NCI-H69 (cell line): ENCODE data around the gene C17orf50.

Experiments used
- DNase-seq: peaks from one replicate; lab custom pipeline; 2025; lab: John Stamatoyannopoulos, UW

C17orf50 gene

DNA sequence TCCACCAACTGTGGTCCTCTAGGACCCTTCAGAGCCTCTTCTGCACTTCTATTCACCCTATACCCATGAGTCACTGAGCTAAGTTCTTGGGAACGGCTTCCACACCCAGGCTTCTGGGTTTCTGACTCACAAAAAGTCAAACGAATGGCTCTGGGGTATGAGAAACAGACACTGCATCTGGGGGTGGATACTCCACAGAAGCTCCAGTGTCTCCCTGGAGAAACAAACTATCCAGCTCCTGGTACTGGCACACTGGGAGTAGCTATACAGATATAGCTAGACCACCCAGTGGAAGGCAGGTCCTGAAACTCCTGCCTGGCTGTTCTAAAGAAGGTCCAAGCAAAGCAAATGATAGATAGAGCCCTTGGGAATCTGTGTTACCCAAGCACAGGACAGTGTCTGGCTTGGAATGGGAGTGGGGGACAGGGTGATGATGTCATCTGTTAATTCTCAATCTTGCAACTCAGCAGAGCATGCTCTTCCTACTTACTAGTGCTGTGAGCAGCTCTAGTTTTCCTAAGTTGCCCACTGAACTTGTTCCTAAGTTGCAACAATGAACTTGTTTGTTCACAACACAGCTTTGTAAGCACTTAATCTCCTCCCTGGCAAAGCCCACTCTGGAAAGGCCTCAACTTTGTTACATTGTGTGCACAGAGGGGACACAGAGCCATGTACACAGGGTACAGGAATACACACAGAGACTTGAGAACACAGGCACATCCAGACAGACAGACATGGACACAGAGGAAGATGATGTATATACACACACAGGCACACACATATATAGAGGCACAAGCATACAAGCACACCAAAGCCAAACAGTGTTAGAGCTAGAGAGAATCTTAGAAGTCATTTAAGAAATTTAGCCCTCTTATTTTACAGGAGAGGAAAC, 28.0 kb downstream of the C17orf50 start:
- DNase-seq = no peak

DNA sequence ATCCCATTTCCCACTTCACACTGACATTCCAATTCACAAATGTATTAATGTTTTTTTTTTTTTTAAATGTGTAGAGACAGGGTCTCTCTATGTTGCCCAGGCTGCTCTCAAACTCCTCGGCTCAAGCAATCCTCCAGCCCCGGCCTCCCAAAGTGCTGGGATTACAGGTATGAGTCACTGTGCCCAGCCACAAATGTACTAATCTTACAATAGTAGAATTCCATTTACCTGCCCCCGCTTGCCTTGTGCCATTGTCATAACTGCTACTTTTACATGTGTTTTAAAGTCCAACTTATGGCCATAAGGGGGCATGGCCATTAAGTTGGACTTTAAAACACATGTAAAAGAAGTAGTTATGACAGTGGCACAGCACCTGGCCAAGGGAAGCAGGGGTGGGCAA, 30.2 kb downstream of the C17orf50 start:
- no peak for DNase-seq

DNA sequence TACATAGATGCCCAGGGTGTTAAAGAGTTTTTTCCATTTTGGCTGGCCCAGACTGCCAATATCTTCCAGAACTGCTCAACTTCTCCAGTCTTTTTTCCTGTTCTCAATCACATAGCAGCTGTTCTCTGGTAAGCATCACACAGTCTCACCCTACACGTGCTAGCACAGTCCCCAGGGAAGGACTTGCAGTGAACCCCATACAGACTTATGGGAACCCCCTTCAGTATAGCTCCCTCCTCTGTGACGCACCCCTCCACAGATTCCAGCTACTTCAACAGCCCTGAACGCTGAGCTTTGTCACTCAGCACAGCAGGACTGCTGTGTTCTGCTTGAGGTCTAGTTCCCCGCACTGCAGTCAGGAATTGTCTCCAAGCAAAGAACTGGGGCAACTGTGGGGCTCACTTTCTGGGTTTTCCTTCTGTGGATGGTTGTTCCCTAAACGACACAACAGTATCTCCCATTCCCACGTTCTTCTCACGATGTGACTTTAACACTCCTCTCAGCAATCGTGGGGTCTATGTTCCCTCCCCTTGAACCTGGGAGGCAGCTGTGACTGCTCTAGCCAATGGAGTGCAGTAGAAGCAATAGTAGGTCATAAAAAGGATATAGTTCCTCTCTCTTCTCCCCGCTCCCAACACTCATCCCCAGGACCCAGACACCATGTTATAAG, 31.1 kb downstream of the C17orf50 start:
- peak; percentile 15 for DNase-seq

DNA sequence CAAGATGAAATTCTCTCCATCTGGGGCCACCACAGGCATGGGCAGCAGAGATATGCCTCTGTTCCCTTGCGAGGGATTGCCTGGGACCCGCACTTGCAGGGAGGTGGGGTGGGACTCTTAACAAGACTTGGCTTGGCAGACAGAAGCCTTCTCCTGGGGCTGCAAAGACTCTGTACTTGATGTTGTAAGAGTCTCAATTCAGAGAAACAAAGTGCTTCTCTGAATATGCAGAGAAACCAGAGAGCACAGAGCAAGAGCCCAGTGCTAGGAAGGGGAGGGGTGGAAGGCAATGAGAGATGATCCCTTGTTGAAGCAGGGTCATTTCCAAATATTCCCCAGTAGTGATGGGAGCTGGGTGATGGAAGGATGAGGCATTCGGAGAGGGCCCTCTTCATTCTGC, 32.6 kb downstream of the C17orf50 start:
- DNase-seq = no peak

DNA sequence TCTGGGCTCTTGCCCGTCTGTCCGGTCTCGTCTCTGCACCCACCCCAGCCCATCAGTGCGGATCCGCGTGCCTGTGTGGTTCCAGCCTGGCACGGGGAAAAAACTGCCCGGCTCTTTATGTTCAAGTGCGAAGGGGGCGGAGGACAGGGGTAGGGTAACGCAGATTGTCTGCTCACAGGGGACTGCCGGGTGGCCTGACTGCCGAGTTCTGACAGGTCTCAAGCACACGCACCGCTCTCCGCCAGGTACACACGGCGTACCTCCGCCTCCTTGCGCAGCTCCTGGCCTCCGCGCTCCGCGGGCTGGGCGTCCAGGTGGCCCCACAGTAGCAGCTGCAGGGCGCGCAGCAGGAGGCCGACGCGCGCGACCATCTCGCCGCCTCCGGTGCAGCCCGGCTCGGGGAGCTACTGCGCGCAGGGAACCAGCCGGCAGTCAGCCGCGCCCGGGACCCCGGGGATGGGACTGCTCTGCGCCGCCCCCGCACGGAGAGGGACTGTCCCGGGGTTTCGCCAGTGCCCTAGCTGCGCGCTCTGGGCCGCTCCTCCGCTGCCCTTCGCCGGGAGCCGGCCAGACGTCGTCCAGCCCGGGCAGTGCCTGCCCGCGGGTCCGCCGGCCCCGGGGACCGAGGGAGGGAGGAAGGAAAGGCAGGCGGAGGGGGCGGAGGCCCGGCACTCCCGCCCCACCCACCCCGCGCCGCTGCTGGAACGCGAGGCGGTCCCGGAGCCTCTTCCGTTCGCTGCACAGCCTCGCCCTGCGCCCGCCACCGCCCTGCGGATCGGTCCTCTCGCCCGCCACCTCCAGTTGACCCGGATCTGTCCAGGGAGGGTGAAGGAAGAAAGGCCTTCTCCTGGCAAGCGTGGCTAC, 34.6 kb downstream of the C17orf50 start, which contains the start of gene MMP28:
MMP28 (minus strand) TSS at position 635 of the 864 bp plus-strand sequence; CDS start at position 371, 264 bp downstream.
- peak; percentile 81 for DNase-seq

DNA sequence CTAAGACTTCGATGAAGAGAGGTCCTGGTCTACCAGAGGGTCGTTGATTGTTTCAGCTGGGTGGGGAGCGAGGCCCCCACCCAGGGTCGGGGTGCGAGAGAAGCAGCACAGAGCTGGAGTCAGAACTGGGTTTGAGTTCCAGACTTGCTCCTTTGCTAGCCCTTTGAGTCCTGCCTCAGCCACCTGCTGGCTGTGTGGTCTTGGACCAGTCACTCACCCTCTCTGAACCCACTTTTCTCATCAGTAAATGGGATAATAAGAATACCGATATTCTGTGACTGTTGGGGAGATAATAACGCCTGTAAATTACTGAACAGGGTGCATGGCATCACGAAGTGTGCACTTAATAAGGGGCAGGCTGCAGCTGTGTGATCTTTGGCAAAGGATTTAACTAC, 35.2 kb downstream of the C17orf50 start:
- DNase-seq = peak; percentile 31

DNA sequence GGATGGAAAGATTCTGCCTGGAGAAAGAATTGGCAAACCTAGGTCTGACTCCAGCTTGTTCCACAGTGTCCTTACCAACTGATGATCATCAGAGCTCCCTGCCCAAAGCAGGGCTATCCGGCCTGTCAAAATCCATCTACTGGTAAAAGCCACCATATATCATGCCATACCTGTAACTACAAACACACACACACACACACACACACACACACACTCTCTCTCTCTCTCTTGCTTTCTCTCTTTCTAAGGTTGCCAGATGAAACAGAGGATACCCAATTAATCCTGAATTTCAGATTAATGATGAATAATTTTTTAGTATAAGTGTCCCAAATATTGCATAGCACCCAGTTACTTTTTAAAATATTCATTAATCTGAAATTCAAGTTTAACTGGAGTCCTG, 36.3 kb downstream of the C17orf50 start:
- DNase-seq = no peak

DNA sequence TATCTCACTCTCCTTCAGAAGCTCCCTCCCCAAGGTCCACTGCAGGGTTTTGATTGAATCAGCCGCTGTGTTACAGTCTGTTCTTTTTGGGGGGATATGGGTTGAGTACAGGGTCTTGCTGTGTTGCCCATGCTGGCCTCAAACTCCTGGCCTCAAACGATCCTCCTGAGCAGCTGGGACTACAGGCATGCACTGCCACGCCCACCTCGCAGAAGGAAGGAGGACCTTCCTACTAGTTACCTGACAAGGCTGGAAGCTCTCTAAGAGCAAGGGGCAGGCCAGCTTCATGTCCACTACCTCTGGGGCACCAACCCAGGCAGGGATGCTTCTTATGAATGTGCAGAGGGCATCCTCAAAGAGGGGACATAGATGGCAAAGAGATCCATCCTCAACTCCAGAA, 36.7 kb downstream of the C17orf50 start:
- peak; percentile 12 for DNase-seq

DNA sequence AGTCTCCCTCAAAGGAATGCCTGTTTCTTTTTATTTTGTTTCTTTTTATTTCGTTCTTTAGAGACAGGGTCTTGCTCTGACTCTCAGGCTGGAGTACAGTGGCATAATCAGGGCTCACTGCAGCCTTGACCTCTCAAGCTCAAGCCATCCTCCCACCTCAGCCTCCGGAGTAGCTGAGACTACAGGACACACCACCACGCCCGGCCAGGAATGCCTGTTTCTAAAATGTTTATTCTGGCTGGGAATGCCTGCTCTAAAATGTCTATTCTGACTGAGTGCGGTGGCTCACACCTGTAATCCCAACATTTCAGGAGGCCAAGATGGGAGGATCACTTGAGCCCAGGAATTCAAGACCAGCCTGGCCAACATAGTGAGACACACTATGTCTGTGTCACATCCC, 37.2 kb downstream of the C17orf50 start:
- DNase-seq = no peak

DNA sequence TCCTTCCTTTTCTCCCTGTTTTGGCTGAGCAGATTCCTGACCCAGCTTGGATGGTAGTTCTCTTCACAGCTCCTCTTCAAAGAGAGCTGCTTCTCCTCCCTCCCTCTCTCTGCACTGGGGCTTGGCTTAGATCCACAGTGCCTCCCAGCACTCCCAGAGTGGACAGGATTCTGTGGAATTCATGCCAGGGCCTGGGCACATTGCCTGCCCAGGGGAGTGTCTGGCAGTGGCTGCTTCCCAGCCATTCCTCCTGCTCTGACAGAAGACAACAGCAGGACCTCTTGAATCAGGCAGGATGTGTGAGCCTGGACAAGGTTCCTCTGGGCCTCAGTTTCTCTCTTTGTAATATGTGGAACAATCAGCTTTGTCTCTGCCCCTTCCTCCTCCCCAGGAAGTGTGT, 39.3 kb downstream of the C17orf50 start:
- DNase-seq = peak; percentile 46

DNA sequence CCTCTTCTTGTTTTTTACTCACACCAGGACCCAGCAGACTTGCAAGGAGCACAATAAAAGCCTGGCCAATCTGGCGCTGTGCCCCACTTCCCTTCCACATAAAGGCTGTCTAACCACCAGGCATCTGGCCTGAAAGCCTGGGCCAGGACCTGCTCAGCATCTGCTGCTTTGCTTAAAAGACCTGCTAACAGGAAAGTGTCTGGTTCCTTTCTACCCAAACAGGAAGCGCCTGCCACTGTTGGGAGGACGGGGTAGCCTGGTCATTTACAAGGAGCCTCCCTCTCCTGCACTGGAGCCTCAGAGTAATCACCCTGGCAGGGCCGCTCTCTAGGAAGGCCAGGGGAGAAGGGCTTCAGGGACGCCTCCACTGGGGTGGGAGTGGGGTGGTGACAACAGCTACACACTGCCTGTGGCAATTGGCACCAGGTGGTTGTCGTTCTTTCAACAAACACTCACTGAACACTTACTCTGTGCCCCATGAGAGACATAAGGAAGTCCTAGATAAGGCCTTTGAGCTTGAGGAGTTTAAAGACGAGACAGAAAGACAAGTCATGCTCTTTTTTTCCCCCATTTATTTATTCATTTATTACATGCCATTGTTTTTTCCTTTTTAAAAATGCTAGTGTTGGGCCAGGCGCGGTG, 41.0 kb downstream of the C17orf50 start:
- DNase-seq = peak; percentile 91

DNA sequence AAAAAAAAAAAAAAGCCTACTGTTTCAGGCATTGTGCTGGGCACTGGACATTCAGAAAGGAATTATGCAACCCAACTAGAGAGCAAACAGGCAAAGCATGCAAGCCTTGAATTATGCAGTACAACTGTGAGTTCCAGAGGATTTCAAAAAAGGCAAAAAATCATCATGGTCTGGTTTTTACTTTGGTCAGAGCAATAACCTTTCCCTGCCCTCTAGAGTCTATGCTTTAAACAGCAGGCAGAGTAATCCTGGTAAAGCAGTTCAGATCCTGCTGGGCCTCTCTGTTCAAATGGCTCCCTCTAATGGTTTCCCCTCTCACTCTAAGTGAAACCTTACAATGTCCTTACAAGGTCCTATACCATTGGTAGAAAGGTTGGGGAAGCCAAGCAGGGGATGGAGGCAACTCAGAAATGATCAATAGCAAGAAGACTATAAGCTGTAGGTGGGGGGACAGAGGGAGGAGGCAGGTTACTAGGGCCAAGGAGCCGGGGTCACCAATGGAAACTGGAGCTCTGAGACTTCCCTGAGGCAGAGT, 44.0 kb downstream of the C17orf50 start:
- peak; percentile 90 for DNase-seq

DNA sequence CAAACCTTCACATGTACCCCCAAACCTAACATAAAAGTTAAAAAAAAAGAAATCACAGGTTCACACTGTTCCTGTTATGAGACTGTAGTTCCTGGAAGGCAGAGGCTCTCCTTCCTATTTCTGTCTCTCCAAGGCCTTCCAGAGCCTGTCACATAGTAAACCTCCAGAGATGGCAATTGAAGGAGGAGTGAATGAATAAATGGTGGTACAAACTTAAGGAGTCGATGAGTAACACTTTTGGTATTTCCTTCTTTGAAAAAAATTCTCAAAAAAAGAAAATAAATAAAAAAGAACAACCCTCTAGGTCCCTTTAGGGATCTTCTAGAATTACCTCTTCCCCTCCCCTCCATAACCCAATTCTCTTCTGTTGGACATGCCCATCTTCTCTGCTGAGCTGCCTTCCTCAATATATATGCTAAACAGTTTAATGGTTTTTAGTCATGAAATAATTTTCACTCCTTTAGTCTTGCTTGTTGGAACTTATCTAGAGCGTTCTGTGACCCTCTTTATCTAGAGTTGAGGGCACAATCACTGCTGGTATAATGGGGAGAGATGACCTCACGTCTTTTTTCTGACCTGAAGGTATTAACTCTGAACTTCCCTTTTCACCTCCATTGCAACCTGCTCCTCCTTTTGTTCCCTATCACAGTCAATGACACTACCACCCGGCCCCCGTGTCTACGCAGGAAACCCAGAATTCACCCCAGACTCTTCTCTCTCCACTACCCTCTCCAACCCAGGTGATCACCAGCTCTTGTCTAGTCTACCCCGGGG, 46.9 kb downstream of the C17orf50 start:
- DNase-seq = no peak

DNA sequence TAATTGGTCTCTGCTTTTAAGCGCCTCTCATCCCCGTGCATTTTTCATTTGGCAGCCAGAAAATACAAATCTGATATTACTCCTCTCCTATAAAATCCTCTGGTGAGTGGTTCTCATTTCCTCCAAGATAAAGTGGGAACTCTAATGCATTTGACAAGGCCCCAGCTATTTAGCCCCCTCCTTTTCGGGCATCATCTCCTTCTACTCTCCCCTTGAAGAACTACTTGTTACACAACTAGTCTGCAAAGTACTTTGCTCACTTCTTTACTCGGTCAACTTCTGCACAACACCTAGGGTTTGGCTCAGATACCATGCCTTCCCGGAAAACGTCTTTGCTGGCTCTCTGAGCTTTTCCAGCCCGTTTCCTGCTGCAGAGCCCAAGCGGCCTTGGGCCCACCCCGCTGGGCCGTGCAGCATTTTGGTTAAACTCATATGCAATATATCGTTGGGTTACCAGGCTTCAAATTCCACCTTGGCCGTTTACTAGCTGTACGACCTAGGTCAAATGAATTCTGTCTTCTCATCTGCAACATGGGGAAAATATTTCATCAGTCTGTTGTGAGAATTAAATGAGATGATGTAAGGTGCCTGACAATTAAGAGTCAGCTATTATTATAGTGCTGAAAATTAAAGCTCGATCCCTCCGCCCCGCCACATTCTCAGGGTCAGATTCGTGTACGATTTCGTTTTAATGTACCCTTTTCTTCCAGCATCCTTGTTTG, 47.7 kb downstream of the C17orf50 start:
- DNase-seq = no peak

DNA sequence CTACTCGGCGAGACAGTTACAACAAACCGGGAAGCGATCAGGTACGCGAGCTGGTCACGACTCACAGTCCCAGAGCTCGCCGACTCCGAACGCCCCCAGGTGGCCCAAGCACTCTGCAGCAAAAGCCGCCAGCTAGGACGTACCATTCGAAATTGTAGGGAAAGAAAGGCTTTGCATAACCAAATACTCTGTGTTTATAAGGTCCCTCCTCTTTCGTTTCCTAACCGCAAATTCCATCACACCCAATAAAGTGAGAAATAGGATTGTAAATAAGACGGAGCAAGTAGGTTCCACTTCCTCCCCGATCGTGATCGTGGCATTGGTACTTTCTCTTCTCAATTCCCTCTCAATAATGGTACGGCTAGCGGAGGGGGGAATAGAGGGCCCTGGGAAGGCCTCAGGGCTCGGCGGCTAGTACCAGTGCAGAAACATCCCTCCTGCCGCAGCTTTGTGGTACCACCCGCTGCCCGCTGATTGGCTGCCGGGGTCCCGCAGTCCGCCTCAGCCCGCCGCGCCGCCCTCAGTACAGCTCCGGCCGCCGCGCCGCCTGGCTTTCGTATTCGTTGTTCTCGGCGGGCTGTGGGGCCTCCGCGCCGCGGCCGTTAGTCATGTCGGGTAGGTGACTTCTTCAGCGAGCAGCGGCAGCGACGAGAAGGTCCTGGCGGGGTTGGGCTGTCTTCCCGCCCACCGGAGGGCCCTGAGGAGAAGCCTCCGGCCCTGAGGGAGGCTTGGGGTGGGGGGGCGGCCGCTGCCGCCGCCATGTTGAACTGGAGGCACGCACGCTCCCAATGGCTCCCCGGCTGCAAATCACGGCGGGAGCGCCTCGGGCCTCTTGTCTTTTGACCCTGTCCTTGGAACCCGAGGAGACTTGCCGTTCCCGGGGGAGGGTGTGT, 48.5 kb downstream of the C17orf50 start, which contains the start of gene TAF15:
TAF15 (plus strand) TSS at position 523 of the 893 bp plus-strand sequence; CDS start at position 609, 86 bp downstream.
- DNase-seq = peak; percentile 100

DNA sequence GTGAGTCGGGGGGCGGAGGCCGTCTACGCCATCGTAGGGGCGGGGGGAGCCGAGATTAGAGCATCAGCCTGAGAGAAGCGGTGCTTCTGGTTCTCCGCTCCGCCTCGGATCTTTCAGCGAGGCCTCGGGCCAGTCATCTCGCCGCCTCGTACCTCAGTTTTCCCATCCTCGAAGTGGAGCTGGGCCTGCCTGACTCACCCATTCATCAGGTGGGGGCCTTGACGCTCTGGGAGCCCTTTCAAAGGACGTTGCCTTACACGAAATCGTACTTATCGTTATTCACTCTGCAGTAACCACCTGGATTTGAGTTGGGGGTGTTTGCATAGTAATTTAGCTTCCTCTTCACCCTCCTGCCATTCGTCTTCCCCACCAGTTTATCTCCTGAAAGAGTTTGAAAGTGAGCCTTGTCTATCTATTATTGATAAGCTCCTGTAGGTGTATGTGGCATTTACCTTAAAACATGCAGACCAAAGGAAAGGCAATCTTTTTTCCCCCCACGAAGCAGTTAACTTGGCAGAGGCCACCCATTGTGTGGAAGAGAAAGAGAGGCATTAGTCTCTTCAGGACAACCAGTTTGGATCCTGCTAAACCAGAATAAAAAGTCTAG, 49.3 kb downstream of the C17orf50 start:
- peak; percentile 27 for DNase-seq

DNA sequence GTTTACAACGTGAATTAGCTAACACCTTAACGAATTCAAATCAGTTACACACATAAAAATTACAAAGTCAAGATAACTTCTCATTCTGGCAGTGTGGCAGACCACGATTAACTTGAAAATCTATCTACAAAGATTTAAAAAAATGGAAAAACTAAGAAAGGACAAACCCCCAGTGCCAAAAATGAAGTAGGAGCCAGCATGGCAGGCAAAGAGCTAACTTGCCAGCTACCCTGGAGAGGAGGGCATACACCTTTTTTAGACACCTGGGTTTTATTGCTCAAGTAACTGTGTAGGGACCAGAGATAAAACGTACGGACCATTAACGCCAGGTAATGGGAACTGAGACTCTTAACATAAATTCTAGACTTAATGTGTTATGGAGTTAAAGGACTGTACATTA, 51.1 kb downstream of the C17orf50 start:
- DNase-seq = no peak

DNA sequence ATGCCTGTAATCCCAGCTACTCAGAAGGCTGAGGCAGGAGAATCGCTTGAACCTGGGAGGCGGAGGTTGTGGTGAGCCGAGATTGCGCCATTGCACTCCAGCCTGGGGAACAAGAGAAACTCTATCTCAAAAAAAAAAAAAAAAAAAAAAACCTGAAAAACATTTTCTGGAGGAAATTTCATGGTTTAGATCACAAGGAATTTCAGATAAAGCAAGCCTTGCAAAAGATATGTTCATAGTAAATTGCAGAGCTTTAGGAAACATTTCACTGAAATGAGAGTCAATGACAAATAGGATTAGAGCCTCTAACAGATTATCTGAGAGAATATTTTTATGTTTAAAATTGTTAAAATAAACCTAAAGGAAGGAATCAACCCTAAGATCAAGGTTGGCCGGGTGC, 51.8 kb downstream of the C17orf50 start:
- no peak for DNase-seq
